Panc1 (cell line): ENCODE results near the gene TMEM184A. TPM values are rescaled to one million over a fixed set of nuclear protein-coding genes. Genes with fewer than 3 reads are reported as not detected.

ENCODE experiments used
- ATAC-seq: fragments of 200-7000 bp; cut with Tn5 transposase; 2 replicates; pipeline ENCODE4 v1.9.1; 2020; ENCODE audit warnings: mild to moderate bottlenecking, moderate library complexity
- BruUV-seq: library from RNA; stranded (reverse); fragments of 400-500 nt; replicated peaks from 2 replicates; lab custom pipeline; 2021; lab: Mats Ljungman, UMichigan
- CTCF ChIA-PET: fragments of 300-600 bp; sonication (Branson Sonifier 250); formaldehyde crosslinking; loops from one replicate; lab custom pipeline; 2022; ENCODE audit warnings: antibody characterized with exemption; lab: Charles Lee
- POLR2A ChIA-PET: fragments of 300-600 bp; sonication (Branson Sonifier 250); formaldehyde crosslinking; loops from one replicate; lab custom pipeline; 2022; ENCODE audit warnings: antibody characterized with exemption; lab: Charles Lee
- DNase-seq: peaks from one replicate; pipeline ENCODE4 v3.0.0-alpha.2; 2010; ENCODE audit warnings: low read depth, low spot score
- H3K27ac ChIP-seq: 2 replicates; pipeline ENCODE4 v1.5.1; 2011; ENCODE audit warnings: mild to moderate bottlenecking, low read length, inconsistent platforms
- H3K27me3 ChIP-seq: fragments of 200-500 bp; sonication (Bioruptor generic); 2 replicates; pipeline ENCODE4 v1.6.0; 2014; ENCODE audit warnings: low read length, inconsistent platforms; ENCODE audit not compliant: control insufficient read depth, insufficient read depth
- H3K36me3 ChIP-seq: fragments of 200-500 bp; sonication (Bioruptor generic); 2 replicates; pipeline ENCODE4 v1.5.1; 2014; ENCODE audit warnings: inconsistent platforms, mild to moderate bottlenecking, low read length, moderate library complexity; ENCODE audit not compliant: control insufficient read depth, insufficient read depth
- H3K4me1 ChIP-seq: 2 replicates; pipeline ENCODE4 v1.5.1; 2011; ENCODE audit warnings: inconsistent platforms, mild to moderate bottlenecking, low read length, moderate library complexity; ENCODE audit not compliant: control insufficient read depth, insufficient read depth
- H3K4me3 ChIP-seq, 2 experiments: 2 replicates each; pipeline ENCODE4 v1.5.1; 2011 to 2012; ENCODE audit warnings: low read depth in 2 of 2, low read length in 2 of 2, mild to moderate bottlenecking in 2 of 2, inconsistent platforms in 1 of 2, moderate library complexity in 1 of 2
- H3K9me3 ChIP-seq: fragments of 200-500 bp; sonication (Bioruptor generic); 2 replicates; pipeline ENCODE4 v1.5.1; 2014; ENCODE audit warnings: low read depth, mild to moderate bottlenecking, inconsistent platforms, low read length, moderate library complexity; ENCODE audit not compliant: control insufficient read depth, insufficient read depth
- CTCF ChIP-seq: fragments of 450-650 bp; IDR thresholded peaks from 2 replicates; pipeline ENCODE4 v1.5.1; 2017; ENCODE audit warnings: mild to moderate bottlenecking
- POLR2AphosphoS5 ChIP-seq: IDR thresholded peaks from 2 replicates; pipeline ENCODE4 v1.6.1; 2012; ENCODE audit warnings: mild to moderate bottlenecking, low read depth, low read length, moderate library complexity
- REST ChIP-seq, 2 experiments: IDR thresholded peaks; 2 replicates each; pipeline ENCODE4 v1.6.1; 2011 to 2012; ENCODE audit warnings: low read depth in 2 of 2, control low read depth in 1 of 2, low read length in 1 of 2, mild to moderate bottlenecking in 1 of 2, moderate library complexity in 1 of 2; ENCODE audit not compliant: insufficient read depth in 1 of 2
- SIN3A ChIP-seq: IDR thresholded peaks from 2 replicates; pipeline ENCODE4 v1.6.1; 2012; ENCODE audit warnings: low read depth, mild to moderate bottlenecking, low read length, moderate library complexity, borderline replicate concordance; ENCODE audit not compliant: insufficient read depth
- TCF7L2 ChIP-seq: IDR thresholded peaks from 2 replicates; pipeline ENCODE4 v1.6.1; 2011; ENCODE audit warnings: mild to moderate bottlenecking, low read depth, low read length, inconsistent platforms
- in situ Hi-C: cut with HindIII; loops from 2 replicates; pipeline ENCODE4 v1.10.0; 2016; ENCODE audit warnings: low sequenced_read_pairs, low pct_unique_long_range_greater_than_20kb
- intact Hi-C: fragments of 100-400 bp; cut with micrococcal nuclease; formaldehyde crosslinking; loops from one replicate; pipeline ENCODE4 v1.10.0; 2022; ENCODE audit not compliant: unreplicated experiment
- total RNA-seq: library from RNA; stranded (reverse); gene quantifications from one replicate; pipeline ENCODE4 v1.2.1, GENCODE V29; 2021; ENCODE audit not compliant: unreplicated experiment

TMEM184A gene
- total RNA-seq, 1 experiment from 2014 or later: 9.2 TPM

DNA sequence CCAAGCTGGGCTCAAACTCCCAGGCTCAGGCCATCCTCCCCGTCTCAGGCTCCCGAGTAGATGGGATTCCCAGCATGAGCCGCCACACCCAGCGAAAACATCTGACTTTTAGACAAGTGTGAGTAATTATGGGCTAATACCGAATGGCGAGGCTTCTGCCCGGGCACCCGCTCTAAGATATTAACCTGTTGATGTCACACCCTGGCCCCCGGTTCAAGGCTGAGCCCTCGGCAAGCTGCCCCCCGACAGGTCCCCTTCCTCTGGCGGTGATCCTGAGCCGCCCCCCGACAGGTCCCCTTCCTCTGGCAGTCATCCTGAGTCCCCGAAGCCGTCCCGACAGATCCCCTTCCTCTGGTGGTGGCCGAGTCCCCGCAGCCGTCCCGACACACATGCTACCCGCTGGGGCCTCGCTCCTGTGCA is 8.6 kb upstream of the TMEM184A start:
- H3K9me3 ChIP-seq: no peaks in the 10 kb centered on the region
- TF ChIP-seq REST (IDR thresholded peaks at IDR 0.05; ENCODE audit: insufficient read depth in 1 of 2, low read depth in 2 of 2, low read length in 1 of 2): no peak
- TF ChIP-seq CTCF: no peak
- TF ChIP-seq TCF7L2: no peak
- TF ChIP-seq POLR2AphosphoS5: no peak
- no peak for TF ChIP-seq SIN3A
- BruUV-seq: no TSS peak
- intact Hi-C loops (no loop called here), in situ Hi-C loops (no loop called here)
- no peak overlapping the region for H3K27ac ChIP-seq
- H3K4me1 ChIP-seq: peaks cover 24% of the 10 kb centered on the region
- no peak overlapping the region for H3K4me3 ChIP-seq
- ChIA-PET POLR2A (no interaction called here), CTCF (no interaction called here)
- no peaks in the 10 kb centered on the region for H3K27me3 ChIP-seq
- ATAC-seq (no peak), DNase-seq (no peak)
- no peaks in the 10 kb centered on the region for H3K36me3 ChIP-seq

DNA sequence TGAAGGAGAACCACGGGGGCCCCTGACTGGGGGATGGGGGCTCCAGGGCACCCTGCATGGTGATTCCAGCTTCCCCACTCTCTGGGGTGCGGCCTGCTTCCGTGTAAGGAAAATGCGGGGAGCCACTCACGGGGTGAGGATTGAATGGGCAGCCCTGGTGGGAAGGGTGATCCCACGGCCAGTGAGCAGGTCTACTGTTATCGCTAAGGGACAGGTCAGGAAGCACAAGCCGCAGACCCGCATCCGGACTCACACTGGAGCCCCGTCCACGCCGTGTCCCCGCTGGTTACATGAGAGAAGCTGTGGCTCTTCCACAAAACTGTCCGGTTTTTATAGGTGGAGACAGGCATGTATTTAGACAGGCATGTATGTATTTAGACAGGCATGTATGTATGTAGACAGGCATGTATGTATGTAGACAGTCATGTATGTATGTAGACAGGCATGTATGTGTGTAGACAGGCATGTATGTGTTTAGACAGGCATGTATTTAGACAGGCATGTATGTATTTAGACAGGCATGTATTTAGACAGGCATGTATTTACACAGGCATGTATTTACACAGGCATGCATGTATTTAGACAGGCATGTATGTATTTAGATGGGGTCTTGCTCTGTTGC is 8.1 kb upstream of the TMEM184A start:
- ChIA-PET CTCF (interaction anchor here (0.6 kb wide), 1 partner anchor 138 kb away, joined by 4 read pairs; no protein-coding TSS in a partner anchor), POLR2A (no interaction called here)
- no TSS peak for BruUV-seq
- Histone ChIP-seq H3K27me3 (no peaks in the 10 kb centered on the region), H3K9me3 (no peaks in the 10 kb centered on the region), H3K27ac (no peak overlapping the region), H3K4me1 (peaks cover 23% of the 10 kb centered on the region), H3K4me3 (no peak overlapping the region), H3K36me3 (no peaks in the 10 kb centered on the region)
- TF ChIP-seq POLR2AphosphoS5 (no peak), CTCF (no peak), TCF7L2 (no peak), REST (IDR thresholded peaks at IDR 0.05; ENCODE audit: insufficient read depth in 1 of 2, low read depth in 2 of 2, low read length in 1 of 2) (no peak), SIN3A (no peak)
- intact Hi-C loops: no loop called here
- no peak for ATAC-seq
- no peak for DNase-seq
- in situ Hi-C loops: no loop called here
